ENCODE measurements around the gene ZFP42.

ZFP42 gene
- long read RNA-seq = 0 reads

DNA sequence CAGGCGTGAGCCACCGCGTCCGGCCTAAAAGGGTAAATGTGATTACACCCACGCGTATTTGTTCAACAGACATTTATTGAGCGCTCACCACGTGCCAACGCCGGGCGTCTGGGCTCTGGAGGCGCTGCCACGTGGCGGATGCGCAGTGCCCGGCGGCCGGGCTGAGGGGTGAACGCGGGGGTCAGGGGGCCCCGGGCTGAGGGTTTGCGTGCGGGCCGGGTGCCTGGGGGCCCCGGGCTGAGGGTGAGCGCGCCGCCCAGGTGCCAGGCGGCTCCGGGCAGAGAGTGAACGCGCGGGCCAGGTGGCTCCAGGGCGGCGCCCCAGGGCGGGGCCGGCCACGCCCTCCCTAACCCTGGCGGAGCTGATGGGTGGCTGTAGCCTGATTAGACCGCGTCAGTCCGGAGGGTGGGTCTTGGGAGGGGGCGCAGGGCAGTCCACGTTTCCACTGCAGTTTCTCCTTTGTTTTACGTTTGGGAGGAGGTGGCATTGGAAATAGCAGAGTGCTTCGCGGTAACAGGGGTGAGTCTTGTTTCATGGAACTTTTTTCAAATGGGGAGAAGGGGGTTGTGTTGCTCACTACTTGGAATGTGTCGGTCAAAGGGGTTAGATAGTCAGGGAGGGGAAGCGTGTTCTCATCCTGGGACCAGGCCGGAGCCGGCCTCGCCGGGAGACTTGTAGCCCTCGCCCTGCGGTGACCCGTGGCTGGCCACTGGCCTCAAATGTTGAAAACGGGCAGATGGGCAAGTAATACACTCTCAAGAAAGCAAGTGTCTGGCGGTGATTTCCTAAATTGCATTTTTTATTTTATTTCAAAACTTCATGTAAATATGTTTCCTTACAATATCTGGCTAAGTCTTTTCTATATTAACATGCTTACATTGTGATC lies at the start of gene ZFP42:
Gene ZFP42 (plus strand): TSS at position 450 of the 886 bp plus-strand sequence. CDS start 7,037 bp downstream, outside the sequence.
- TF ChIP-seq, protein P1, sequence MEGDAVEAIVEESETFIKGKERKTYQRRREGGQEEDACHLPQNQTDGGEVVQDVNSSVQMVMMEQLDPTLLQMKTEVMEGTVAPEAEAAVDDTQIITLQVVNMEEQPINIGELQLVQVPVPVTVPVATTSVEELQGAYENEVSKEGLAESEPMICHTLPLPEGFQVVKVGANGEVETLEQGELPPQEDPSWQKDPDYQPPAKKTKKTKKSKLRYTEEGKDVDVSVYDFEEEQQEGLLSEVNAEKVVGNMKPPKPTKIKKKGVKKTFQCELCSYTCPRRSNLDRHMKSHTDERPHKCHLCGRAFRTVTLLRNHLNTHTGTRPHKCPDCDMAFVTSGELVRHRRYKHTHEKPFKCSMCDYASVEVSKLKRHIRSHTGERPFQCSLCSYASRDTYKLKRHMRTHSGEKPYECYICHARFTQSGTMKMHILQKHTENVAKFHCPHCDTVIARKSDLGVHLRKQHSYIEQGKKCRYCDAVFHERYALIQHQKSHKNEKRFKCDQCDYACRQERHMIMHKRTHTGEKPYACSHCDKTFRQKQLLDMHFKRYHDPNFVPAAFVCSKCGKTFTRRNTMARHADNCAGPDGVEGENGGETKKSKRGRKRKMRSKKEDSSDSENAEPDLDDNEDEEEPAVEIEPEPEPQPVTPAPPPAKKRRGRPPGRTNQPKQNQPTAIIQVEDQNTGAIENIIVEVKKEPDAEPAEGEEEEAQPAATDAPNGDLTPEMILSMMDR (IDR thresholded peaks at IDR 0.05; ENCODE audit: insufficient read depth, low read length) = no peak
- TF ChIP-seq, protein P2, sequence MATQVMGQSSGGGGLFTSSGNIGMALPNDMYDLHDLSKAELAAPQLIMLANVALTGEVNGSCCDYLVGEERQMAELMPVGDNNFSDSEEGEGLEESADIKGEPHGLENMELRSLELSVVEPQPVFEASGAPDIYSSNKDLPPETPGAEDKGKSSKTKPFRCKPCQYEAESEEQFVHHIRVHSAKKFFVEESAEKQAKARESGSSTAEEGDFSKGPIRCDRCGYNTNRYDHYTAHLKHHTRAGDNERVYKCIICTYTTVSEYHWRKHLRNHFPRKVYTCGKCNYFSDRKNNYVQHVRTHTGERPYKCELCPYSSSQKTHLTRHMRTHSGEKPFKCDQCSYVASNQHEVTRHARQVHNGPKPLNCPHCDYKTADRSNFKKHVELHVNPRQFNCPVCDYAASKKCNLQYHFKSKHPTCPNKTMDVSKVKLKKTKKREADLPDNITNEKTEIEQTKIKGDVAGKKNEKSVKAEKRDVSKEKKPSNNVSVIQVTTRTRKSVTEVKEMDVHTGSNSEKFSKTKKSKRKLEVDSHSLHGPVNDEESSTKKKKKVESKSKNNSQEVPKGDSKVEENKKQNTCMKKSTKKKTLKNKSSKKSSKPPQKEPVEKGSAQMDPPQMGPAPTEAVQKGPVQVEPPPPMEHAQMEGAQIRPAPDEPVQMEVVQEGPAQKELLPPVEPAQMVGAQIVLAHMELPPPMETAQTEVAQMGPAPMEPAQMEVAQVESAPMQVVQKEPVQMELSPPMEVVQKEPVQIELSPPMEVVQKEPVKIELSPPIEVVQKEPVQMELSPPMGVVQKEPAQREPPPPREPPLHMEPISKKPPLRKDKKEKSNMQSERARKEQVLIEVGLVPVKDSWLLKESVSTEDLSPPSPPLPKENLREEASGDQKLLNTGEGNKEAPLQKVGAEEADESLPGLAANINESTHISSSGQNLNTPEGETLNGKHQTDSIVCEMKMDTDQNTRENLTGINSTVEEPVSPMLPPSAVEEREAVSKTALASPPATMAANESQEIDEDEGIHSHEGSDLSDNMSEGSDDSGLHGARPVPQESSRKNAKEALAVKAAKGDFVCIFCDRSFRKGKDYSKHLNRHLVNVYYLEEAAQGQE (IDR thresholded peaks at IDR 0.05; ENCODE audit: insufficient replicate concordance, low read depth) = no peak
- TF ChIP-seq POLR2AphosphoS5 (IDR thresholded peaks at IDR 0.05; ENCODE audit: low read depth) (no peak), GABPA (IDR thresholded peaks at IDR 0.05; ENCODE audit: low read depth) (no peak), SPI1 (IDR thresholded peaks at IDR 0.05; ENCODE audit: borderline replicate concordance, low read depth) (no peak)
- Histone ChIP-seq H3K27ac (replicated peaks) (no peak within 1 kb of the TSS), H3K27me3 (ENCODE audit: insufficient read depth, poor library complexity, severe bottlenecking) (no peaks in the 10 kb centered on the region), H3K4me3 (replicated peaks; ENCODE audit: insufficient read depth, low read length) (no peak within 1 kb of the TSS)
- DNase-seq (ENCODE audit: low read depth in 1 of 2, low spot score in 1 of 2) = no peak

DNA sequence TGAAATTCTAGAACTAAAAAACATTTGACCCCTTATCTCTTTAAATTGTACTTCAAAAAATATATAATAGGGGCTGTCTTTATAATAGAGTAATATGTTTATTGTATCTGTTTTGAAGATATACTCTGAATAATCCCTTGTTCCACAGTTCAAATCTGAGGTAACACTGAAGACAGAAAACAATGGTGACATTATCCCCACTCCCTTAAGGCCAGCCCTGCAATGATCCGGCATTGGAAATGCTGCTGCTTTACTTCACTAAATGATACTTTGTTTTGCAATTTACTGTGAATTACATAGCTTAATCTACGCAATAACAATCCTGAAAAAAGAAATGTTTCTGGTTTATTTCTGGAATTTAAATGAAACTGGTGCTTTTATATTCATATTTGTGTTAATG lies 34.4 kb upstream of the ZFP42 start:
- TF ChIP-seq GABPA (IDR thresholded peaks at IDR 0.05; ENCODE audit: low read depth) = no peak
- TF ChIP-seq SPI1 (IDR thresholded peaks at IDR 0.05; ENCODE audit: borderline replicate concordance, low read depth) = no peak
- no peak for TF ChIP-seq POLR2AphosphoS5 (IDR thresholded peaks at IDR 0.05; ENCODE audit: low read depth)
- TF ChIP-seq, protein P2 (IDR thresholded peaks at IDR 0.05; ENCODE audit: insufficient replicate concordance, low read depth) = no peak
- TF ChIP-seq, protein P1 (IDR thresholded peaks at IDR 0.05; ENCODE audit: insufficient read depth, low read length) = no peak
- Histone ChIP-seq H3K4me3 (replicated peaks; ENCODE audit: insufficient read depth, low read length) (no peak overlapping the region), H3K27me3 (ENCODE audit: insufficient read depth, poor library complexity, severe bottlenecking) (no peaks in the 10 kb centered on the region), H3K27ac (replicated peaks) (no peak overlapping the region)
- DNase-seq (ENCODE audit: low read depth in 1 of 2, low spot score in 1 of 2) = no peak

DNA sequence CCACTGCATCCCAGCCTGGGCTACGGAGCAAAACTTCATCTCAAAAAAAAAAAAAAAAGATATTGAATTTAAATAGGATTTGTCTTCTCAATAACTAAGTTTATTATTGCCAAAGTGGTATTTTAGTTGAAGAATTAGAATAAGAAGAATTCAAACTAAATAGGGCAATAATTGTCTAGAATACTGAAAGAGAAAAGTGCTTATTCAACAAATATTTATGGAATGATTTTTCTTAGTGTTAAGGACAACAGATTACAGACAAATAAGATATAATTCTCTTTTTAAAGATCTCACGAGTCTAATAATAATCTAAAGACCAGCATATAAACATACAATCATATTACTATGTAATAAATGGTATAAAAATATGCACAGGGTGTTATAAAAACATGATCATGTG lies 33.6 kb upstream of the ZFP42 start:
- TF ChIP-seq SPI1 (IDR thresholded peaks at IDR 0.05; ENCODE audit: borderline replicate concordance, low read depth) = no peak
- TF ChIP-seq, protein P2 (IDR thresholded peaks at IDR 0.05; ENCODE audit: insufficient replicate concordance, low read depth) = no peak
- TF ChIP-seq, protein P1 (IDR thresholded peaks at IDR 0.05; ENCODE audit: insufficient read depth, low read length) = no peak
- TF ChIP-seq POLR2AphosphoS5 (IDR thresholded peaks at IDR 0.05; ENCODE audit: low read depth) = no peak
- no peak for TF ChIP-seq GABPA (IDR thresholded peaks at IDR 0.05; ENCODE audit: low read depth)
- Histone ChIP-seq H3K4me3 (replicated peaks; ENCODE audit: insufficient read depth, low read length) (no peak overlapping the region), H3K27ac (replicated peaks) (no peak overlapping the region), H3K27me3 (ENCODE audit: insufficient read depth, poor library complexity, severe bottlenecking) (no peaks in the 10 kb centered on the region)
- no peak for DNase-seq (ENCODE audit: low read depth in 1 of 2, low spot score in 1 of 2)
